Endothelial cell of umbilical vein (primary cell): ENCODE measurements around the gene MT3.

ENCODE experiments used
- EZH2 ChIP-seq: IDR thresholded peaks from 2 replicates; pipeline ENCODE4 v1.6.1; 2012; ENCODE audit warnings: borderline replicate concordance, low read depth, mild to moderate bottlenecking, moderate library complexity, low read length, inconsistent platforms; ENCODE audit not compliant: severe bottlenecking
- FOS ChIP-seq: IDR thresholded peaks from 2 replicates; pipeline ENCODE4 v1.6.1; 2011; ENCODE audit warnings: mild to moderate bottlenecking, low read length, moderate library complexity, borderline replicate concordance; ENCODE audit not compliant: insufficient read depth
- GATA2 ChIP-seq: IDR thresholded peaks from 2 replicates; pipeline ENCODE4 v1.7.0; 2011; ENCODE audit warnings: low read depth, mild to moderate bottlenecking, moderate library complexity, mixed read lengths, low read length; ENCODE audit not compliant: insufficient read length, insufficient read depth
- JUN ChIP-seq: IDR thresholded peaks from 2 replicates; pipeline ENCODE4 v1.6.1; 2011; ENCODE audit warnings: borderline replicate concordance, low read depth; ENCODE audit not compliant: insufficient read length, insufficient read depth
- MYC ChIP-seq: IDR thresholded peaks from one replicate; pipeline ENCODE4 v1.6.1; 2011; ENCODE audit warnings: mild to moderate bottlenecking, low read depth, low read length
- POLR2A ChIP-seq: IDR thresholded peaks from 2 replicates; pipeline ENCODE4 v1.6.1; 2012; ENCODE audit warnings: low read depth, mild to moderate bottlenecking, control low read depth, low read length
- POLR2AphosphoS5 ChIP-seq: IDR thresholded peaks from 2 replicates; pipeline ENCODE4 v1.6.1; 2012; ENCODE audit warnings: low read depth, mild to moderate bottlenecking, control low read depth, low read length, moderate library complexity; ENCODE audit not compliant: insufficient read depth
- TF ChIP-seq, protein P1 (sequence below), 2 donors: IDR thresholded peaks; 1 replicate in 1 of 2; 2 replicates in 1 of 2; pipeline ENCODE4 v1.5.1; 2011; ENCODE audit warnings: low read length in 2 of 2, mild to moderate bottlenecking in 2 of 2, moderate library complexity in 2 of 2, control low read depth in 1 of 2, inconsistent platforms in 1 of 2, low read depth in 1 of 2; ENCODE audit not compliant: insufficient read depth in 1 of 2; ENCODE audit errors: extremely low read depth in 1 of 2
- TF ChIP-seq, protein P2 (sequence below): IDR thresholded peaks from 2 replicates; pipeline ENCODE4 v1.6.1; 2011; ENCODE audit not compliant: insufficient read depth, insufficient read length

DNA sequence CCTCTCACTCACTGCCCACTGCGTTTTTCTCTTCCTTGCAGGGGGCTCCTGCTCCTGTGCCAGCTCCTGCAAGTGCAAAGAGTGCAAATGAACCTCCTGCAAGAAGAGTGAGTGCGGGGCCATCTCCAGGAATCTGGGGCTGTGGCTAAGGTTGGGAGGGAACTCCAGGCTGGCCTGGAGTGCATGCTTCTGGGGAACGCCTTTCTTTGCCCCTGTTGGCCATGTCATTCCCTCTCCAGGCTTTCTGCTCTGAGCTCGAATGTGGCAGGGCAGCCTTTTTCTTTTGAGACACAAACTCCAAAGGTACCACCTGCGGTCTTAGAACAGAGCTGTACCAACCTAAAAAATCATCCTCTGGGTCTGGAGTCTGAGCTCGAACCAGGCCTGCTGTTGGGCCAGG lies 28.8 kb downstream of the MT3 start:
- TF ChIP-seq, protein P1, sequence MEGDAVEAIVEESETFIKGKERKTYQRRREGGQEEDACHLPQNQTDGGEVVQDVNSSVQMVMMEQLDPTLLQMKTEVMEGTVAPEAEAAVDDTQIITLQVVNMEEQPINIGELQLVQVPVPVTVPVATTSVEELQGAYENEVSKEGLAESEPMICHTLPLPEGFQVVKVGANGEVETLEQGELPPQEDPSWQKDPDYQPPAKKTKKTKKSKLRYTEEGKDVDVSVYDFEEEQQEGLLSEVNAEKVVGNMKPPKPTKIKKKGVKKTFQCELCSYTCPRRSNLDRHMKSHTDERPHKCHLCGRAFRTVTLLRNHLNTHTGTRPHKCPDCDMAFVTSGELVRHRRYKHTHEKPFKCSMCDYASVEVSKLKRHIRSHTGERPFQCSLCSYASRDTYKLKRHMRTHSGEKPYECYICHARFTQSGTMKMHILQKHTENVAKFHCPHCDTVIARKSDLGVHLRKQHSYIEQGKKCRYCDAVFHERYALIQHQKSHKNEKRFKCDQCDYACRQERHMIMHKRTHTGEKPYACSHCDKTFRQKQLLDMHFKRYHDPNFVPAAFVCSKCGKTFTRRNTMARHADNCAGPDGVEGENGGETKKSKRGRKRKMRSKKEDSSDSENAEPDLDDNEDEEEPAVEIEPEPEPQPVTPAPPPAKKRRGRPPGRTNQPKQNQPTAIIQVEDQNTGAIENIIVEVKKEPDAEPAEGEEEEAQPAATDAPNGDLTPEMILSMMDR (IDR thresholded peaks at IDR 0.05; ENCODE audit: extremely low read depth in 1 of 2, insufficient read depth in 1 of 2, low read depth in 1 of 2, low read length in 2 of 2) = no peak
- TF ChIP-seq EZH2 (no peak), POLR2A (no peak), POLR2AphosphoS5 (no peak), GATA2 (no peak), FOS (no peak), JUN (no peak), MYC (no peak)
- TF ChIP-seq, protein P2, sequence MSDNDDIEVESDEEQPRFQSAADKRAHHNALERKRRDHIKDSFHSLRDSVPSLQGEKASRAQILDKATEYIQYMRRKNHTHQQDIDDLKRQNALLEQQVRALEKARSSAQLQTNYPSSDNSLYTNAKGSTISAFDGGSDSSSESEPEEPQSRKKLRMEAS = no peak
